GM21515 (cell line): Measurements from ENCODE around the gene HPCAL1.
"Not testable (repeated sequence)": the region's sequence is repeated elsewhere in the genome, so short reads cannot be mapped to it uniquely, and the experiment has no call there.

ENCODE experiments used
- ATAC-seq: cut with Tn5 transposase; IDR thresholded peaks from one replicate; pipeline ENCODE4 v1.9.1; 2021; ENCODE audit not compliant: unreplicated experiment

HPCAL1 gene

DNA sequence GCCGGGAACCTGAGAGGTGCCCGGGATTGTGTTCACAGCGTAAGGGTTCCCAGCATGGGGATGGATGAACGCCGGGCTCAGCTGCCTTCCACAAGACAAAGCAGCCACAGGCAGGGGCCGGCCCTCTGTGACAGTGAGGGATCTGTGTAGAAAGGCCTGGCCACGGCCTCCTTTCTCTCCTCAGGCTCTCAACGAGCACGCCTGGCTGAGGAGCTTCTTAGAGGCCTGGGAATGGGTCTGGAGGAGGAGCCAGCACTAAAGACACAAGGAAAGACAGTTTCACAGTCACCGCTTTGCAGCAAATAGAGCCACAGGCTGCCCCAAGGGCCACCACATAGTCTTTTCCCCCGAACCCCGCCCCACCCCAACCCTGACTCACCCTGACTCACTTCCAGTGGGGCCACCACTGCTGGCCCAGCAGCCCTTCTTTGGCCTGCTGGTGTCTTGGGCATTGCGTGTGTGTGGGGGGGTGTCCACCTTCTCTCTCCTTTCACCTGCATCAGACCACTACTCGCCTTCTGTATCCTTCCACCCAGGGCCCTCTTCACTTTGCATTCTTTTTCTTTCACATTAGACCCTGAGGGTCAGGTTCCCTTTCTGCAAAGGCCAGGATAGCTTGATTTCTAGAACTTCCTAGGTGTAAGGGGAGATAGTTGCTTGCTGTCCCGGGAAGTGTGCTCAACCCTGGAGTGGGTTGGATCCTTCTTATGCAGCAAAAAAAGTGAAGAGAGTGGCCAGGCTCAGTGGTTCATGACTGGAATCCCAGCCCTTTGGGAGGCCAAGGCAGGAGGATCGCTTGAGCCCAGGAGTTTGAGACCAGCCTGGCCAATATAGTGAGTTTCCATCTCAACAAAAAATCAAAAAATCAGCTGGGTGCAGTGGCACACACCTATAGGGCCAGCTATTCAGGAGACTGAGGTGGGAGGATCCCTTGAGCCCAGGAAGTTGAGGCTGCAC is 19.3 kb upstream of the HPCAL1 start:
- no peak for ATAC-seq

DNA sequence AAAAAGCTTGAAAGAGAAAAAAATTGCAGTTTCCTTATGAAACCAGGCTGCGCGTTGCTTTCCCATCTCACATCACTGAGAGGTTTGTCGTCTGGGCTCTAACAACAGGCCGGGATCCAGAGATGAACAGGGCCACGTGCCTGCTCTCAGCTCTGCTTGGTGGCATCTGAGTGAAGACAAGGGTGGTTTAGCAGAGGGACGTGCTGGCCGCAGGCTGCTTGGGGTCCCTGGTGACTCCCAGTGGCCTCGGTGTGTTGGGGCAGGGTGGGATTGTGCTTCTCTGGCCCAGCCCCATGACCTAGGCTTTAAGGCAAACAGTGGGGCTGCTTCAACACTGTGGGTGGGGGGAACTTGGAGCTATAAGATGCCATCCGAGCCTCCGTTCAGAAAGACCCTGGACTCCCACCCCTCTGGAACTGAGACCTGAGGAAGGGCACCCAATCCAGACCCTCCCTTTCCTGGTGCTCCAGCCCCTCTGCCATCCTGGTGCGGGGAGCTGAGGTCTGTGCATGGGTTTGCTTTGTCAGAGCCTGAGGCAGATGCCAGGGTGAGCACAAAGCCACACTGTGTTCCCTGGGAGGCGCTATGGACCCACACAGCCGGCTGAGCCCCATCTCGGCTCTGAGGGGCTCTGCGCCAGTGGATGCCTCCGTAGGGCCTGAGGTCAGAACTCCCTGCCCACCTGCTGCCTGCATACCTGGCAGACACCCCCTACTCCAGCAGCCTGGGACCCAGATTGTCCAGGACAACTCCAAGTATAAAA is 18.4 kb upstream of the HPCAL1 start:
- ATAC-seq: no peak

DNA sequence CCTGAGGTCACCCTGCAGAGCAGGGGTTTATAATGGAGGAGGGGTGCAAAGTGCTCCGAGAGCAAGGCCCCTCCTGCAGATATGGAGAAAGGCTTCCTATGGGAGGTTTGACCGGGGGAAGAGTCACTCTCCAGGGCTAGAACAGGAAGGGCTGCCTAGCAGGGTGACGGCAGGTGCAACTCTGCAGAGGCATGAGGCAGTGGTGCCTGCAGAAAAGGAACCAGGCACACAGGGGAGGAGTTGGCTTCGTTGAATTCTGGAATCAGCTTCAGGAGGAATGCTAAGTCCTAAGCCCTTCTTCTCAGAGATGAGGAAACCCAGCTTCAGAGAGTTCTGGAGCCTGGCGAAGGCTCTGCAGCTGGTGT is 17.5 kb upstream of the HPCAL1 start:
- no peak for ATAC-seq

DNA sequence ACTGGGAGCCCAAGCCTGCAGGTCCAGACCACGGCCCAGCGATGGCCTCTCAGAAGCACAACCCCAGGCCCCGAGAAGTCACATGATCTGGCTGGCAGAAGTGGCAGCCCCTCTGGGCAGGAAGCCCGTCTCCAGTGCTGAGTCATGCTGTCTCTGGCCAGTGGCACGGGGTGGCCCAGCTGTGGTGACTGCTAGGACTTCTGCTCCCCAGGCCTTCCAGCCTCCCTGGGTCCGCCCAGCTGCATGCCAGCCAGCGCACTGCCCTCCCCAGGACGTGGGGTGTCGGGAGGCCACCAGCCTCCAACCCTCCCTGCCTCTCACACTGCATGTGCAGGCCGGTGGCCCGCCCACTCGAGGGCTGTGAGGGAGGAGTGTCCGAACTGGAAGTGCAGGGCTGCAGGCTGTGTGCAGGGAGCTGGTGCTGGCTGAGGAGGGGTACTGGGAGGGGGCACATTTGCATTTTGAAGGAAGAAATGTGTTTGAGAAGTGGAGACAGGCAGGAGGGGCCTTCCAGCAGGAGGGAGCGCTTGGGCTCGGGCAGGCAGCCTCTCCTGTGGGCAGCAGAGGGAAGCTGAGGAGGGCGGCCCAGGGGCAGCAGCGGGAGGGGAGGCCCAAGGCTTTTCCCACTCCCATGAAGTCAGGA is 17.0 kb upstream of the HPCAL1 start:
- ATAC-seq: no peak

DNA sequence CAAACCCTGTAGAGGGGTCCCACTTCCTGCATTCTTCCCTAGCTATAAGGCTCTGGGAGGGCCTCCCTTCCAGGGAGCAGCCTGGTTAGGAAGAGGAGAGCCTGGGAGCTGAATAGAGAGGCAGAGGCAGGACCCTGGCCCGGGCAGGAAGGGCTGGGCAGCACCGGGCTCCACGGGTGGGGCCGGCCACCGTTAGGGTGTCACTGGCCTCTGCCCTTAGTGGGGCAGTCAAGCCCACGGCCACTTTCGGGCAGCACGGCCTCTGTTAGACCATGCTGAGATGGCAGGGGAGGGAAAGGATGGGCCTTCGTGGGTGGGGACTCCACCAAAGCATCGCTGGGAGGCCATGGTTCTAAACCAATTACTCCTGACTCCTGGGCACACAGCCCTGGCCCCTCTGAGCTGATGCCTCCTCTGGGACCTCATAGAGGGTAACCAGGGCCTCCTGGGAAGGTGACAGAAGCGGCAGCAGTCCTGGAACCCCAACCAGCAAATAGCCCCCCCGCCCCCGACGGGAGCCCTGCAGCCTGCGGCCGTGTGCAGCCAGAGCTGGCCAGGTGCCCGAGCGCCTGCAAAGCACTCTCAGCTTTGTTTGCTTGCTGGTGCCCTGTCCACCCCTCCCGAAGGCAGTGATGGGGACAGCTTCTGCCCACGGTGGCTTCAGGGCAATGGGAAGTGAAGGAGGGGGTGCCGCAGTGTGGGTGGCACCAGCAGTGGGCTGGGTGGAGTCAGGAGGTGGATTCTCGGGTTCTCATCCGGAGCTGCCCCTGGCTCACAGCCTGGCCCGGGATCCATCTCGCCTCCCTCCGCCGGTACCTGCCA is 16.3 kb upstream of the HPCAL1 start:
- ATAC-seq: no peak

DNA sequence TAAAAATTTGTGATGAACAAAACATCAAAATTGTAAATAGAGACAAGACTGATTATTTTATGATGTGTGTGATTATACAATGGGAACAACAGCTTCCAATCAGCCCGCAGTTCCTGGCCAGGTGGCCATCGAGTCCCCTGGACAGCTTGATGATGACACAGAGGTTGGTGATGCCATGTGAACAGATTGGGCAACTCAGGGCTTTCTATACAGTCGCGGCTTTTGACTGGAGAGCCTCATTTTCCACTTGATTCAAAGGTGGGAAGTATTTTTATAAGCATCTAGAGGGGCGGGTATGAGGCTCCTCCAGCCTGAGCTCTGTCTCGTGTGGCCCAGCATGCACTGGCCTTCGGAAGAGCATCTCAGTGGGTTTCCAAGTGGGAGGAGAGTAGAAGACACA is 14.9 kb upstream of the HPCAL1 start:
- no peak for ATAC-seq

DNA sequence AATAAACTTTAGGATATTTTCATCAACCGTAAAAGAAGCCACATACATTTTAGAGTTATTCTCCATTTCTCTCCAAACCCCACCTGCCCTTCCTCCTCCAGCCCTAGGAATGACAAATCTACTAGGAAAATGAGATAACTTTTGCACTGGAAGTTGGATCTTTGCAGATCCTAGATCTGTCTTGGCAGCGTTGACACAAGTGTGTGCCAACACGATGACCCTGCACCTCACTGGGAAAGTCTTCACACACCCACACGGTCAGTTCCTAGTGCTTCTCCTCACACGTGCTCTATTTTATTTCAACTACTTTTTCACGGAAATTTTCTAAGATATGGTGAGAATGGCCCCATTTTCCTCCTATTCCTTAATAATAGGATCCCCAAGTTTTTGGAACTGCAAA is 14.1 kb upstream of the HPCAL1 start:
- ATAC-seq: no peak

DNA sequence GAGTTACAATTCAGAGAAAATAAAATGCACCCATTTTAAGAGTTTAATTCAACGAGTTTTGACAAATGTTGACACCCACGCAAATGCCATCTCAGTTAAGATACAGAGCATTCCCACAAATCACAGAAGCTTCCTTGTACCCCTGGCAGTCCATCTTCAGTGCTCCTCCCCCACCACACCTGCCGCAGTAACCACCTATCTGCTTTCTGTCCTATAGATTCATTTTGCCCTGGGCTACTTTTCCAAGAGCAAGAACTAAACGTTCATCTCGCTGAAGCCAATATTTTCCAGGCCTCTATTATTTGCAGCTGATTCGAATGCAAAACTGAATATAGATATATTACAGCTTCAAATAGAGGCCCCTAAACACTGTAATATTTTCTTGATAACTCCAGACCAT is 13.4 kb upstream of the HPCAL1 start:
- ATAC-seq: no peak

DNA sequence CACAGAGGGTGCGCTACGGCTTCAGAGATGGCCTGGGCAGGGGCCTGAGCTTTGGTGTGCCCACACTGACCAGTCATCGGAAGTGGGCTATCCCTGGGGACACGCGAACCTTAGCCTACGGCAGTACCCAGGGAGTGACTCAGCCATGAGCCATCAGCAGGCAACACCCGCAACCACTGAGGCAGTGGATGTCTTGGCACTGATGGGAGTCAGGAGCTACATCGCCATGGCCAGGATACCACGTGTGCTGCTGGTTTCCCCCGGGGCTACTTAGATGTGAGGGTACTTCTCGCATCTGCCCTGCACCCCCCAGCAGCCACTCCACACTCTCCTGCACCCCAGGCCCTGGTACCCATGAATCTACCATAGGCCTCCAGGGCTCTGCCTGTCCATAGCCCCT is 12.8 kb upstream of the HPCAL1 start:
- ATAC-seq: no peak

DNA sequence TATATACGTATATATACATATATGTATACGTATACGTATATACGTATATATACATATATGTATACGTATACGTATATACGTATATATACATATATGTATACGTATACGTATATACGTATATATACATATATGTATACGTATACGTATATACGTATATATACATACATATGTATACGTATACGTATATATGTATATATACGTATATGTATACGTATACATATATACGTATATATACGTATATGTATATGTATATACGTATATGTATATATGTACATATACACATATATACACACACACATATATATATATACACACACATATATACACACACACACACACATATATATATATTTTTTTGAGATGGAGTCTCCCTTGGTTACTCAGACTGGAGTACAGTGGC is 11.3 kb upstream of the HPCAL1 start:
- not testable (repeated sequence) for ATAC-seq

DNA sequence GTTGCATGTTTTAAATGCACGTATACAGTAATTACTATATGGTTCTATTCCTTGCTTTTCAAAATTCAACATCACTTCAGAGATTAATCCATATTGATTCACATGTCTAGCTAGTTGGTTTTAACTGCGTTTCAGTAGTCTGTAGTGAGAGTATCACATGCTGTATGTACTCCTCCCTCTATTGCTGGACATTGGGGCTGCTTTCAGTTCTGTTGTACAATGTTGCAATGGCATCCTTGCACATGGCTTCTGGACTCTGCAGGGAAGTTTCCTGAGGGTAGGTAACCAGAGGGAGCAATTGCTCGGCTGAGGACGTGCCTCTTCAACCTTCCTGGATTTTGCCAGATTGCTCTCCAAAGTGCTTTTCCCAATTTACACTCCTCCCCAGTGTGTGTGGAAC is 10.7 kb upstream of the HPCAL1 start:
- no peak for ATAC-seq

DNA sequence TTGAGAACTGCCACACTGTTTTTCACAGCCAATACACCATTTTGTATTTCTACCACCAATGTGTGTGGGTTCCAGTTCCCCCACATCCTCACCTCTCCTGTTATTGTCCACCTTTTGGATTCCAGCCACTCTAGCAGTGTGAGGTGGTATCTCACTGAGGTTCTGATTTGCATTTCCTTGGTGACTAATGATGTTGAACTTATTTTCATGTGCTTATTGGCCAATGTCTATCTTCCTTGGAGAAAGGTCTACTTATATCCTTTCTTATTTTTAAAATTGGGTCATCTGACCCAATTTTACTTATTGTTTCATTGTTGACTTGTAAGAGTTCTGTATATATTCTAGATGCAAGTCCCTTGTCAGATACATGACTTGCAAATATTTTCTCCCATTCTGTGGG is 9.1 kb upstream of the HPCAL1 start:
- no peak for ATAC-seq

DNA sequence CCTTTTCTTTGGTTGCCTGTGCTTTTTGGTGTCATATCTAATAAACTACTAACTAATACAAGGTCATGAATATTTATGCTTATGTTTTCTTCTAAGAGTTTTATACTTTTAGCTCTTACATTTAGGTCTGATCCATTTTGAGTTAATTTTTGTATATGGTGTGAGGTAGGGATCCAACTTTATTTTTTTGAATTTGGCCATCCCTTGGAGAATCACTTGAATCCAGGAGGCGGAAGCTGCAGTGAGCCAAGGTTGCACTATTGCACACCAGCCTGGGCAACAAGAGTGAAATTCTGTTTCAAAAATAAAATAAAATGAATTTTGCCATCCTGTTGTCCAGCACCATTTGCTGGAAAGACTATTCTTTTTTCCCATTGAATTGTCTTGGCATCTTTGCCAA is 8.6 kb upstream of the HPCAL1 start:
- no peak for ATAC-seq

DNA sequence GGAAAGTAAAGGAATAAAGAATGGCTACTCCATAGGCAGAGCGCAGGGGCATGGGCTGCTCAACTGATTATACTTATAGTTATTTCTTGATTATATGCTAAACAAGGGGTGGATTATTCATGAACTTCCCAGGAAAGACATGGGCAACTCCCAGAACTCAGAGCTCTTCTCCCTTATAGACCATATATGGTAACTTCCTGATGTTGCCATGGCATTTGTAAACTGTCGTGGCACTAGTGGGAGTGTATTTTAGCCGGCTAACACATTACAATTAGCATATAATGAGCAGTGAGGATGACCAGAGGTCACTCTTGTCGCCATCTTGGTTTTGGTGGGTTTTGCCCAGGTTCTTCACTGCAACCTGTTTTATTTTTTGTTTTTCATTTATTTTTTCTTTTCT is 7.1 kb upstream of the HPCAL1 start:
- not testable (repeated sequence) for ATAC-seq

DNA sequence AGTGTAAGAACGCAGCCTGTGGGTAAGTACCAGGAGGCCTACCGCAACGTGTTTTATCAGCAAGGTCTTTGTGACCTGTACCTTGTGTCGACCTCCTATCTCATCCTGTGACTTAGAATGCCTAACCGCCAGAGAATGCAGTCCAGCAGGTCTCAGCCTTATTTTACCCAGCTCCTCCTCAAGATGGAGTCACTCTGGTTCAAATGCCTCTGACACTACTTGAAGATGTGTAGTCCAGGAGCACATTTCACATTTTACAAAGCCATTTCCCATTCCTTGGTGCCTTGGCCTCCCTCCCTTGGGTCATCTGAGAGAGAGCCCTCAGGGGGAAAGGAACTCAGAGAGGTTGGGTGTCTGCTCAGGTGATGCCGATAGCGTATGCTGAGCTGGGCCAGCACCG is 6.6 kb upstream of the HPCAL1 start:
- ATAC-seq: no peak

DNA sequence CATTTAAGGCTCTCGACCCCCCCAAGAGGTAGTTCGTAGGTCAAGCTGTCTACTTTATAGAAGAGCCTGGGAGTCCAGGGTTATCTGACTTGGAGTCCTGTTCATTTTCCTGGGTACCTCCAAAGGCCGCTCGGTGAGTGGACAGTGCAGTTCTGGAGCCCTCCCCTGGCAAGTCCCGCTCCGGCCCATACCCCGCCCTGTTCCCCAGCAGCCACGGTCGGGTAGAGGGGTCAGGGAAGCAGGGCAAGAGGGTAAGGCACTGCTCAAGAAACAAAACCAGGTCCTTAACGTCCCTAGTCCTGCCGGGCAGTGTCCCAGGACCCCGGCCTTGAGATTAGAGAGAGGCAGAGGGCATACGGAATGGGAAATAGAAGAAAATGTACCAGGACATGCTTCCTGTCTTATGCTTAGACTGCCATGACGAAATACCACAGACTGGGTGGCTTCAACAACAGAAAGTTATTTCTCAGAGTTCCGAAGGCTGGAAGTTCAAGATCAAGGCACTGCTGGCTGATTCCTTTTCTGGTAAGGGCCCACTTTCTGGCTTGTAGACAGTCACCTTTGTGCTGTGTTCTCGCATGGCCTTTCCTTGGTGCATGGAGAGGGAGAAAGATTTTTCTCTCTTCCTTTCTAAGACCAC is 5.4 kb upstream of the HPCAL1 start:
- ATAC-seq: no peak

DNA sequence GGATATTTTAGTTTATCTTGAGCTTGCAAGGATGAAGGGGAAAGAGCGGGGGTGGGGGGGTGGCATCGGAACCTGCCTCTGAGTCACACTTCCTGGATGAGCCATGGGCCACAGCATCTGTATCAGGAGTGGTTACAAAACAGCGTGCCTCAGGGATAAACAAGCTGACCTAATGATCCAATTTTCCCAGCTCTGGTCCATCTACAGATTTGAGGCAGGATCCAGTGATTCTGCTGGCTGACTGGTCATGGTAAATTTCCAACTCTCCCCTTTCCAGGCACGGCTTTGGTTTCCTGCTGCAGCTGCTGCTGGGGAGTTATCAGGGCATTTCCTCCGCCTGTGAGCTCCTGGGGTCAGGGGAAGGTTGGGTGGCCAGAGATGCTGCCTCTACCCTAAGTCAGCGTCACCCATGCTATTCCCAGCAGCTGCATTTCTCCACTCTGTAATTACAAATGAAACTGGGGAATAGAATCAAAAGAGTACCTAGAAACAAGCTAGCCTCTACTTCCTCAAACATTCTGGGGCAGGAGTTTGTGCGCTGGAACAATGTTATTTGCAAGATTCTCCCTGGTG is 4.7 kb upstream of the HPCAL1 start:
- no peak for ATAC-seq

DNA sequence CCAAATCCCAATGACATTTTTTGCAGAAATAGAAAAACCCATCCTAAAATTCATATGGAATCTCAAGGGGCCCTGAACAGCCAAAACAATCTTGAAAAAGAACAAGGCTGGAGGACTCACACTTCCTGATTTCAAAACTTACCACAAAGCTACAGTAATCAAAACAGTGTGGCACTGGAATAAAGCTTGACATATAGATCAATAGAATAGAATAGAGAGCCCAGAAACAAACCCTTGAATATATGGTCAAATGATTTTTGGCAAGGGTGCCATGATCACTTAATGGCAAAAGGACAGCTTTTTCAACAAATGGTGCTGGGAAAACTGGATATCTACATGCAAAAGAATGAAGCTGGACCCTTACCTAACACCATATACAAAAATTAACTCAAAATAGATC is 3.9 kb upstream of the HPCAL1 start:
- not testable (repeated sequence) for ATAC-seq

DNA sequence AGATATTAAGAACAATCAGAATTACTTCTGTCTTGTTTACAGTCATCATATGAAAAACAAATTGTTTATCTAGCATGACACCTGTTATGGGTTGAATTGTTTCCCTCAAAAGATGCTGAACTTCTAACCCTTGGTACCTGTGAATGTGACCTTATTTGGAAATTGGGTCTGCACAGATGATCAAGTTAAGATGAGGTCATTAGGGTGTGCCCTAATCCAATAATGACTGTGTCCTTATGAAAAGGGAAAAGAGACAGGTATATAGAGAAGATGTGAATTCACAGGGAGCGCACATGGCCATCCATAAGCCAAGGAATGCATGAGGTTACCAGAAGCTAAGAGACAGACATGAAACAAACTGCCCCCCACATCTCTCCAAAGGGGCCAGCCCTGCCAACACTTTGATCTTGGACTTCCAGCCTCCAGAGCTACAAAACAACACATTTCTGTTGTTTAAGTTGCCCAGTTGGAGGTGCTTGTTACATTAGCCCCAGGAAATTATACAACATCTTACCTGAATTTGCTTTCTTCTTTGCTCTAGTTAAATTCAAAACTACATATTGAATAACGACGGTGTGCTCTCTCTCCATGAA is 2.3 kb upstream of the HPCAL1 start:
- no peak for ATAC-seq
